ENCODE data around the gene CRTC1. TPM values are rescaled to one million over a fixed set of nuclear protein-coding genes. Genes with fewer than 3 reads are reported as not detected.

The CRTC1 gene
- total RNA-seq, 4 donors from 2014 or later: 2.8 to 6.5 (median 5.6) TPM

- TF ChIP-seq CTCF (IDR thresholded peaks at IDR 0.05): no peak
- ATAC-seq (ENCODE audit: low FRiP score) (no peak), DNase-seq (ENCODE audit: low spot score) (no peak)
These were observed 20.6 kb downstream of the CRTC1 start for GRCh38 chr19:18704054-18704453.

GRCh38 chr19:18704971-18705370, 21.5 kb downstream of the CRTC1 start:
- no peak for DNase-seq (ENCODE audit: low spot score)
- no peak for ATAC-seq (ENCODE audit: low FRiP score)
- no peak for TF ChIP-seq CTCF (IDR thresholded peaks at IDR 0.05)

GRCh38 chr19:18708452-18709231, 25.2 kb downstream of the CRTC1 start:
- no peak for DNase-seq (ENCODE audit: low spot score)
- TF ChIP-seq CTCF (IDR thresholded peaks at IDR 0.05): no peak
- no peak for ATAC-seq (ENCODE audit: low FRiP score)

- TF ChIP-seq CTCF (IDR thresholded peaks at IDR 0.05): no peak
- ATAC-seq (ENCODE audit: low FRiP score): no peak
- no peak for DNase-seq (ENCODE audit: low spot score)
These were observed 26.1 kb downstream of the CRTC1 start for GRCh38 chr19:18709546-18709945.

GRCh38 chr19:18710186-18710585, 26.7 kb downstream of the CRTC1 start:
- DNase-seq (ENCODE audit: low spot score) (no peak), ATAC-seq (ENCODE audit: low FRiP score) (no peak)
- TF ChIP-seq CTCF (IDR thresholded peaks at IDR 0.05): no peak

- DNase-seq (ENCODE audit: low spot score) (no peak), ATAC-seq (ENCODE audit: low FRiP score) (peak; percentile 79)
- no peak for TF ChIP-seq CTCF (IDR thresholded peaks at IDR 0.05)
These were observed 27.7 kb downstream of the CRTC1 start for GRCh38 chr19:18710996-18711751.

Measured in omental fat pad (tissue), 4 donors.